Keratinocyte (primary cell): ENCODE measurements around the gene ULK2. TPM values are rescaled to one million over a fixed set of nuclear protein-coding genes. Genes with fewer than 3 reads are reported as not detected.

Experiments used
- DNase-seq: peaks from one replicate; pipeline ENCODE4 v3.0.0-alpha.2; 2011; ENCODE audit warnings: low read depth, missing footprints, low spot score
- FAIRE-seq: peaks from 2 replicates; lab custom pipeline; 2011; peaks lifted over from hg19 to GRCh38; lab: Jason Lieb, UNC
- H2AFZ ChIP-seq: 2 replicates; pipeline ENCODE4 v1.6.0; 2012; ENCODE audit warnings: low read length, control low read depth, inconsistent platforms; ENCODE audit not compliant: control insufficient read depth
- H3K27ac ChIP-seq: 2 replicates; pipeline ENCODE4 v1.5.1; 2011; ENCODE audit warnings: low read length; ENCODE audit not compliant: control insufficient read depth, insufficient read depth
- H3K27me3 ChIP-seq: 3 replicates; pipeline ENCODE4 v1.6.0; 2011; ENCODE audit warnings: low read length; ENCODE audit not compliant: control insufficient read depth, insufficient read depth; ENCODE audit errors: extremely low read depth
- H3K36me3 ChIP-seq, 2 experiments: 2 replicates in 1 of 2; 3 replicates in 1 of 2; pipeline ENCODE4 v1.5.1; 2011; ENCODE audit warnings: low read length in 2 of 2, mild to moderate bottlenecking in 1 of 2; ENCODE audit not compliant: control insufficient read depth in 2 of 2, insufficient read depth in 2 of 2; ENCODE audit errors: extremely low read depth in 1 of 2
- H3K4me1 ChIP-seq: 3 replicates; pipeline ENCODE4 v1.5.1; 2011; ENCODE audit warnings: low read length; ENCODE audit not compliant: control insufficient read depth, insufficient read depth; ENCODE audit errors: extremely low read depth
- H3K4me2 ChIP-seq: 3 replicates; pipeline ENCODE4 v1.6.0; 2011; ENCODE audit warnings: low read depth, low read length; ENCODE audit not compliant: control insufficient read depth, insufficient read depth; ENCODE audit errors: extremely low read depth
- H3K4me3 ChIP-seq, 3 experiments: fragments of 200-600 bp in 1 of 3; sonication (generic) in 1 of 3; 2 replicates in 2 of 3; 3 replicates in 1 of 3; pipeline ENCODE4 v1.5.1; 2011 to 2016; ENCODE audit warnings: low read length in 3 of 3, mild to moderate bottlenecking in 3 of 3, control low read depth in 2 of 3, inconsistent platforms in 1 of 3, low read depth in 1 of 3, mixed read lengths in 1 of 3, mixed run types in 1 of 3, moderate library complexity in 1 of 3; ENCODE audit not compliant: control insufficient read depth in 2 of 3, insufficient read depth in 2 of 3; ENCODE audit errors: extremely low read depth in 1 of 3
- H3K79me2 ChIP-seq: 2 replicates; pipeline ENCODE4 v1.6.0; 2012; ENCODE audit warnings: low read length; ENCODE audit not compliant: control insufficient read depth, insufficient read depth
- H3K9ac ChIP-seq: 3 replicates; pipeline ENCODE4 v1.6.0; 2011; ENCODE audit warnings: low read length; ENCODE audit not compliant: control insufficient read depth, insufficient read depth; ENCODE audit errors: extremely low read depth
- H3K9me1 ChIP-seq: 3 replicates; pipeline ENCODE4 v1.6.0; 2011; ENCODE audit warnings: low read length; ENCODE audit not compliant: control insufficient read depth, insufficient read depth; ENCODE audit errors: extremely low read depth
- H3K9me3 ChIP-seq: 2 replicates; pipeline ENCODE4 v1.5.1; 2012; ENCODE audit warnings: low read depth, low read length; ENCODE audit not compliant: control insufficient read depth
- H4K20me1 ChIP-seq: 3 replicates; pipeline ENCODE4 v1.6.0; 2011; ENCODE audit warnings: low read length; ENCODE audit not compliant: control insufficient read depth, insufficient read depth; ENCODE audit errors: extremely low read depth
- EZH2 ChIP-seq: IDR thresholded peaks from one replicate; pipeline ENCODE4 v1.6.1; 2012; ENCODE audit warnings: inconsistent platforms, mild to moderate bottlenecking, low read length, moderate library complexity
- dilution Hi-C: fragments of 300-500 bp; cut with MboI; formaldehyde crosslinking; loops from one replicate; pipeline ENCODE4 v1.7.0; 2020; ENCODE audit warnings: low sequenced_read_pairs; ENCODE audit not compliant: extremely low pct_ligation_motif_present
- polyA plus RNA-seq, 5 experiments: library from polyadenylated mRNA; depleted of rRNA in 3 of 5; stranded (reverse) in 3 of 5; stranded (forward) in 1 of 5; unstranded in 1 of 5; fragments of >200 nt; gene quantifications; 1 replicate in 1 of 5; 2 replicates in 3 of 5; 3 replicates in 1 of 5; pipeline versions ENCODE4 v1.2.1 to v1.2.3, GENCODE V29; 2011 to 2012; ENCODE audit warnings: missing spikeins in 2 of 5, low read depth in 1 of 5, low replicate concordance in 1 of 5
- TF ChIP-seq, protein P1 (sequence below), 3 experiments: IDR thresholded peaks in 1 of 3; conservative IDR thresholded peaks in 1 of 3; optimal IDR thresholded peaks in 1 of 3; 2 replicates in 2 of 3; 3 replicates in 1 of 3; pipeline versions ENCODE3 to v1.5.1; 2011; ENCODE audit warnings: low read length in 3 of 3, mild to moderate bottlenecking in 3 of 3, moderate library complexity in 2 of 3, control low read depth in 1 of 3, inconsistent platforms in 1 of 3; ENCODE audit not compliant: insufficient read depth in 2 of 3; ENCODE audit errors: extremely low read depth in 1 of 3

The ULK2 gene
- polyA plus RNA-seq, 1 donor (not counting 4 experiments of a cell fraction or from before 2014, with no cell fraction given): 22.1 TPM

DNA sequence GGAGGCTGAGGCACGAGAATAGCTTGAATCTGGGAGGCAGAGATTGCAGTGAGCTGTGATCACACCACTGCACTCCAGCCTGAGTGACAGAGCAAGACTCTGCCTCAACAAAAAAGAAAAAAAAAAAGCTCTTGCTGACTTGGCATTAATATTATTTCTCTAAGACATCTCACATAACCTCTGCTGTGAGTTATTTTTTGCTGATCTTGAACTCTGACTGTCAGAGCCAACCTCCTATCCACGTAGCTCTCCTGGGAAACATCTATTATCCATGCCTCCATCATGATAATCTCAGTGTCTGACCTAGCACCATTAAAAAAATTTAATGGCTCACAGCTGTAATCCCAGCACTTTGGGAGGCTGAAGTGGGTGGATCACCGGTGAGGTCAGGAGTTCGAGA, 12.7 kb upstream of the ULK2 start:
- DNase-seq (no peak), FAIRE-seq (no peak)
- Histone ChIP-seq H4K20me1 (no peaks in the 10 kb centered on the region), H2AFZ (no peak overlapping the region), H3K9me3 (no peaks in the 10 kb centered on the region), H3K27ac (no peak overlapping the region), H3K9ac (no peak overlapping the region), H3K36me3 (no peaks in the 10 kb centered on the region), H3K79me2 (no peaks in the 10 kb centered on the region), H3K4me1 (no peaks in the 10 kb centered on the region), H3K27me3 (peaks cover 4% of the 10 kb centered on the region), H3K4me3 (no peak overlapping the region), H3K9me1 (no peaks in the 10 kb centered on the region), H3K4me2 (no peak overlapping the region)
- TF ChIP-seq, protein P1, sequence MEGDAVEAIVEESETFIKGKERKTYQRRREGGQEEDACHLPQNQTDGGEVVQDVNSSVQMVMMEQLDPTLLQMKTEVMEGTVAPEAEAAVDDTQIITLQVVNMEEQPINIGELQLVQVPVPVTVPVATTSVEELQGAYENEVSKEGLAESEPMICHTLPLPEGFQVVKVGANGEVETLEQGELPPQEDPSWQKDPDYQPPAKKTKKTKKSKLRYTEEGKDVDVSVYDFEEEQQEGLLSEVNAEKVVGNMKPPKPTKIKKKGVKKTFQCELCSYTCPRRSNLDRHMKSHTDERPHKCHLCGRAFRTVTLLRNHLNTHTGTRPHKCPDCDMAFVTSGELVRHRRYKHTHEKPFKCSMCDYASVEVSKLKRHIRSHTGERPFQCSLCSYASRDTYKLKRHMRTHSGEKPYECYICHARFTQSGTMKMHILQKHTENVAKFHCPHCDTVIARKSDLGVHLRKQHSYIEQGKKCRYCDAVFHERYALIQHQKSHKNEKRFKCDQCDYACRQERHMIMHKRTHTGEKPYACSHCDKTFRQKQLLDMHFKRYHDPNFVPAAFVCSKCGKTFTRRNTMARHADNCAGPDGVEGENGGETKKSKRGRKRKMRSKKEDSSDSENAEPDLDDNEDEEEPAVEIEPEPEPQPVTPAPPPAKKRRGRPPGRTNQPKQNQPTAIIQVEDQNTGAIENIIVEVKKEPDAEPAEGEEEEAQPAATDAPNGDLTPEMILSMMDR (optimal IDR thresholded peaks at IDR 0.05 in 1 of 3, IDR thresholded peaks at IDR 0.05 in 1 of 3, conservative IDR thresholded peaks at IDR 0.05 in 1 of 3; ENCODE audit: extremely low read depth in 1 of 3, insufficient read depth in 2 of 3, low read length in 3 of 3): no peak
- no peak for TF ChIP-seq EZH2
- dilution Hi-C loops: no loop called here

DNA sequence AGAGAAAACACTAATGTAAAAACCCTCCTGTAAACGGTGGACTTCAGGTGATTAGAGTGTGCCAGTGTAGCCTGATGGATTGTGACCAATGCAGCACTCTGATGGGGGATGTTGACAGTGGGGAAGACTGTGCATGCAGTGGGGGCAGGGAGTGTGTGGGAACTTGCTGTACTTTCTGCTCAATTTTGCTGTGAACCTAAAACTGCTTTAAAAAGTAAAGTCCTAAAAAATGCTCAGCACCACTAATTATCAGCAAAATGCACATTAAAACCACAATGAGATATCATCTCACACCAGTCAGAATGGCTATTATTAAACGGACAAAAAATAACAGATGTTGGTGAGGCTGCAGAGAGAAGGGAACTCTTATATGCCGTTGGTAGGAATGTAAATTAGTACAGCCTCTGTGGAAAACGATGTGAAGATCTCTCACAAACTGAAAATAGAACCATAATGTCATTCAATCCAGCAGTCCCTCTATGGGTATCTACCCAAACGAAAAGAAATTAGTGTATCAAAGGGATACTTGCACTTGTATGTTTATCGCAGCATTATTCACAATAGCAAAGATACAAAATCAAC, 9.7 kb upstream of the ULK2 start:
- no peaks in the 10 kb centered on the region for H3K36me3 ChIP-seq
- H3K9me1 ChIP-seq: no peaks in the 10 kb centered on the region
- no peak overlapping the region for H3K9ac ChIP-seq
- H3K4me2 ChIP-seq: no peak overlapping the region
- no peak overlapping the region for H2AFZ ChIP-seq
- TF ChIP-seq, protein P1 (optimal IDR thresholded peaks at IDR 0.05 in 1 of 3, IDR thresholded peaks at IDR 0.05 in 1 of 3, conservative IDR thresholded peaks at IDR 0.05 in 1 of 3; ENCODE audit: extremely low read depth in 1 of 3, insufficient read depth in 2 of 3, low read length in 3 of 3): no peak
- TF ChIP-seq EZH2: no peak
- H3K79me2 ChIP-seq: no peaks in the 10 kb centered on the region
- no peak overlapping the region for H3K27ac ChIP-seq
- DNase-seq (no peak), FAIRE-seq (no peak)
- H3K27me3 ChIP-seq: peaks cover 4% of the 10 kb centered on the region
- H3K4me1 ChIP-seq: no peaks in the 10 kb centered on the region
- no peak overlapping the region for H3K4me3 ChIP-seq
- dilution Hi-C loops: no loop called here
- no peaks in the 10 kb centered on the region for H4K20me1 ChIP-seq
- H3K9me3 ChIP-seq: no peaks in the 10 kb centered on the region
